Kidney (tissue), 14 donors: ENCODE results near the gene CALCOCO2. TPM values are rescaled to one million over a fixed set of nuclear protein-coding genes. Genes with fewer than 3 reads are reported as not detected.

Experiments
- DNase-seq, 5 donors: peaks; one replicate each; pipeline ENCODE4 v3.0.0-alpha.2; 2013 to 2020
- FAIRE-seq: peaks from 2 replicates; lab custom pipeline; 2012; peaks lifted over from hg19 to GRCh38; lab: Jason Lieb, UNC
- H3K27ac ChIP-seq, 2 donors: one replicate each; pipeline ENCODE4 v1.7.0; 2013; ENCODE audit warnings: low read depth in 2 of 2, low read length in 2 of 2, inconsistent platforms in 1 of 2
- H3K27me3 ChIP-seq: one replicate; pipeline ENCODE4 v1.7.1; 2013; ENCODE audit warnings: low read length, inconsistent platforms; ENCODE audit not compliant: control insufficient read depth, insufficient read depth
- H3K36me3 ChIP-seq, 3 donors: one replicate each; pipeline versions ENCODE4 v1.7.0 to v1.7.1; 2013; ENCODE audit warnings: low read length in 3 of 3, control low read depth in 1 of 3, inconsistent platforms in 1 of 3; ENCODE audit not compliant: insufficient read depth in 3 of 3, control insufficient read depth in 2 of 3
- H3K4me1 ChIP-seq, 3 donors: one replicate each; pipeline versions ENCODE4 v1.7.0 to v1.7.1; 2013; ENCODE audit warnings: low read length in 3 of 3, inconsistent platforms in 1 of 3, low read depth in 1 of 3; ENCODE audit not compliant: control insufficient read depth in 2 of 3, insufficient read depth in 2 of 3
- H3K4me3 ChIP-seq, 3 donors: one replicate each; pipeline versions ENCODE4 v1.7.0 to v1.8.1; 2013; ENCODE audit warnings: low read length in 3 of 3, control low read depth in 1 of 3, inconsistent platforms in 1 of 3
- H3K9ac ChIP-seq, 3 donors: one replicate each; pipeline versions ENCODE4 v1.7.0 to v1.7.1; 2013; ENCODE audit warnings: low read length in 3 of 3, control low read depth in 1 of 3, inconsistent platforms in 1 of 3
- H3K9me3 ChIP-seq, 3 donors: one replicate each; pipeline versions ENCODE4 v1.7.0 to v1.7.1; 2013; ENCODE audit warnings: low read length in 3 of 3, control low read depth in 1 of 3, inconsistent platforms in 1 of 3; ENCODE audit not compliant: control insufficient read depth in 2 of 3, insufficient read depth in 1 of 3
- intact Hi-C: fragments of 100-400 bp; cut with DNase I; formaldehyde crosslinking; loops from one replicate; pipeline ENCODE4 v1.11.1; 2022
- polyA plus RNA-seq: library from polyadenylated mRNA; stranded (reverse); fragments of 350-450 nt; fragmentation: Illumina TruSeq; extraction: RNeasy Lipid Tissue Mini Kit (QIAGEN cat#74804); gene quantifications from one replicate; pipeline ENCODE4 v1.2.3, GENCODE V29; 2014; ENCODE audit warnings: low read depth, low replicate concordance; ENCODE audit not compliant: insufficient read depth
- total RNA-seq: library from RNA; stranded (reverse); fragmentation: NEBNext Ultra II Directional; extraction: Animal tissue kit (Norgen Biotek cat#: 25700); gene quantifications from one replicate; pipeline ENCODE4 v1.2.1, GENCODE V29; 2021
- TF ChIP-seq, protein P1 (sequence below): IDR thresholded peaks from 3 replicates; pipeline ENCODE4 v1.5.1; 2012; ENCODE audit warnings: mild to moderate bottlenecking, moderate library complexity, borderline replicate concordance; ENCODE audit not compliant: insufficient read depth; ENCODE audit errors: extremely low read depth
- donor health status: control.
- donor health status: control.
- donor health status: control.
- donor health status: control.
- donor health status: control.
- donor health status: DM: yes; HTN: yes; CAD: no.
- donor health status: Normal renal cell carcinoma (clear cell type).

Gene CALCOCO2
- total and polyA plus RNA-seq, 2 donors from 2014 or later, result 63.6 to 157 TPM

DNA sequence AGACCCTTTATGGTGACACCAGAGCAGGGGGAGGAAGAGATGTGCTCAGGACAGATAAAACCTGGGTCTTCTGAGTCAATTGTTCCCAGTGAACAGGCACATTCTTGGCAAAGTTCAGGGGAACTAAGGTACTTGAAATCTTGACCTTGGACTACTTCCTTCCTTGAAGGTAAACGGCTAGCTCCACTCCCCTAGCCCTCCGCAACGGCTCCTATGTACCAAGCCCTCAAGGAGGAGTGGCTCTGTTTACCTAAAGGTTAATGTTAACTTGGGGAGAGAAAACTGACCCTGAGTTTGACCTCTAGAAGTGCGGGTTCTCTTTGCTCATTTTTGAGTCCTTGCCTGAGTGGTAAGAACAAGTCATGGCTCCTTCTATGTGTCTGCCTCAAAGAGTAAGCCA lies 21.7 kb upstream of the CALCOCO2 start:
- no peak overlapping the region for H3K9ac ChIP-seq
- peaks cover 0 to 10% (median 6%) of the 10 kb centered on the region in 3 donors for H3K4me1 ChIP-seq
- DNase-seq (no peak), FAIRE-seq (no peak)
- no peak overlapping the region for H3K27ac ChIP-seq
- H3K27me3 ChIP-seq, result no peaks in the 10 kb centered on the region
- H3K9me3 ChIP-seq, result no peaks in the 10 kb centered on the region
- H3K36me3 ChIP-seq, result no peaks in the 10 kb centered on the region
- TF ChIP-seq, protein P1, sequence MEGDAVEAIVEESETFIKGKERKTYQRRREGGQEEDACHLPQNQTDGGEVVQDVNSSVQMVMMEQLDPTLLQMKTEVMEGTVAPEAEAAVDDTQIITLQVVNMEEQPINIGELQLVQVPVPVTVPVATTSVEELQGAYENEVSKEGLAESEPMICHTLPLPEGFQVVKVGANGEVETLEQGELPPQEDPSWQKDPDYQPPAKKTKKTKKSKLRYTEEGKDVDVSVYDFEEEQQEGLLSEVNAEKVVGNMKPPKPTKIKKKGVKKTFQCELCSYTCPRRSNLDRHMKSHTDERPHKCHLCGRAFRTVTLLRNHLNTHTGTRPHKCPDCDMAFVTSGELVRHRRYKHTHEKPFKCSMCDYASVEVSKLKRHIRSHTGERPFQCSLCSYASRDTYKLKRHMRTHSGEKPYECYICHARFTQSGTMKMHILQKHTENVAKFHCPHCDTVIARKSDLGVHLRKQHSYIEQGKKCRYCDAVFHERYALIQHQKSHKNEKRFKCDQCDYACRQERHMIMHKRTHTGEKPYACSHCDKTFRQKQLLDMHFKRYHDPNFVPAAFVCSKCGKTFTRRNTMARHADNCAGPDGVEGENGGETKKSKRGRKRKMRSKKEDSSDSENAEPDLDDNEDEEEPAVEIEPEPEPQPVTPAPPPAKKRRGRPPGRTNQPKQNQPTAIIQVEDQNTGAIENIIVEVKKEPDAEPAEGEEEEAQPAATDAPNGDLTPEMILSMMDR, result no peak
- intact Hi-C loops, result no loop called here
- H3K4me3 ChIP-seq, result no peak overlapping the region

DNA sequence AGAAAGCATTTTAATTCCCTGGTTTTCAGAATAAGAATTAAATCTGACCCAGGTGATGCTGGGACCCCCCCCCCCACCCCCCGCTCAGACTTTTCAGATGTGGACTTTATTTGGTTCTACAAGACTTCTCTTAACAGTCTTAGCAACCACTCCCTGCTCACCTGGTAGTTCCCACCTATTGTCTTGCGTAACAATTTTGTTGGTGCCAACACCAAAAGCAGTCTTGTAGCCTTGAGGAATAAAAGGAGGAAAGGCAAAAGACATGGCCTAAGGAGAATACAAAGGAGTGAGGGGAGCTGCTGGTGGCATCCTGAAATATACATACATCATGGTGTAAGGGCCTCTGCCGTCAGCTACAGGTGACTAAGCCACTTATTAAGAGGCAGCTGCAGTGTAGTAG lies 18.8 kb upstream of the CALCOCO2 start:
- TF ChIP-seq, protein P1, result no peak
- no peaks in the 10 kb centered on the region for H3K9me3 ChIP-seq
- no peak overlapping the region for H3K9ac ChIP-seq
- peaks cover 0 to 4% (median 0%) of the 10 kb centered on the region in 3 donors for H3K4me1 ChIP-seq
- no peaks in the 10 kb centered on the region for H3K36me3 ChIP-seq
- no peak for DNase-seq
- no peak overlapping the region for H3K4me3 ChIP-seq
- no peaks in the 10 kb centered on the region for H3K27me3 ChIP-seq
- no peak for FAIRE-seq
- H3K27ac ChIP-seq, result no peak overlapping the region
- intact Hi-C loops, result no loop called here

DNA sequence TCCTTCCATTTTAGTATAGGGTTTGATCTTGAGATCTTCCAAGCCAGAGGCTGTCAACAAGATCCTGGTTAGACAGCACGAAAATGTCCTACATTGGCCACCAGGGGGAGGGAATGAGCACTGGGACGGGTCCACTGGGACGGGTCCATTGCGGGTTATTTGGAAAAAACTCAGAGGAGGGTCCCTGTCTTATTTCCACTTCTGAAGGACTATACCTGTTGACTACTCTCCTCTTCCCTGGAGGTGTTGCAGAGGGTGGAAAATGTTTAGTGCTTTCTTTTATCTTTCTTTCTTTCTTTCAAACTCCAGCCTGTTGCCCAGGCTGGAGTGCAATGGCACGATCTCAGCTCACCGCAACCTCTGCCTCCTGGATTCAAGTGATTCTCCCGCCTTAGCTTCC lies 16.3 kb upstream of the CALCOCO2 start:
- peak in 3 of 5 donors; percentile 53 to 73 (median 66) for DNase-seq
- H3K27me3 ChIP-seq, result peaks cover 2% of the 10 kb centered on the region
- no peak overlapping the region for H3K27ac ChIP-seq
- intact Hi-C loops, result no loop called here
- H3K4me1 ChIP-seq, result peaks cover 0 to 9% (median 0%) of the 10 kb centered on the region in 3 donors
- FAIRE-seq, result no peak
- no peaks in the 10 kb centered on the region for H3K36me3 ChIP-seq
- H3K9ac ChIP-seq, result no peak overlapping the region
- no peaks in the 10 kb centered on the region for H3K9me3 ChIP-seq
- TF ChIP-seq, protein P1, result peak; percentile 69
- no peak overlapping the region for H3K4me3 ChIP-seq

DNA sequence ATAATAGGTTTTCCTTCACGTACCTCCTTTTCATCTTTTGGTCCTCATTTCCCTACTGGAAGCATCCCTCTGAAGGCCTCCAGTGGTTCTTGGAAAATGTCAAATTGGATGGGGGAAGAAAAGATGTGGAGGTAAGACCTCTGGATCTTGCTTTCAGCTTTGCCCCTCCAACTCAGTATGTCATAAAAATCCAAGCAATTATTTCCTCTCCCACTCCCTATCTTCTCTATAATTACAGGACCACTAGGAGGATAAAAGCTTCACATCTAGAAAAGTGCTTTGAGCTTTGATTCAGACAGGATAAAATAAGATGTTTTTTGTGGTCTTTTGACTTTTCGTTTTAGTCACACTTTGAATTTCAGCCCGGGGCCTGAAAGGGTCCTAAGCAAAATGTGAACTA lies 15.5 kb upstream of the CALCOCO2 start:
- intact Hi-C loops, result loop anchor here (5.0 kb wide), 1 partner anchor 62 kb away; no protein-coding TSS in a partner anchor
- Histone ChIP-seq H3K9ac (no peak overlapping the region), H3K9me3 (no peaks in the 10 kb centered on the region), H3K36me3 (no peaks in the 10 kb centered on the region), H3K27ac (no peak overlapping the region), H3K27me3 (peaks cover 2% of the 10 kb centered on the region), H3K4me3 (no peak overlapping the region), H3K4me1 (peaks cover 0 to 9% (median 0%) of the 10 kb centered on the region in 3 donors)
- TF ChIP-seq, protein P1, result no peak
- FAIRE-seq, result no peak
- no peak for DNase-seq
